Right ventricle myocardium superior (tissue), 1 donor: ENCODE data around the gene AOC1. TPM values are rescaled to one million over a fixed set of nuclear protein-coding genes. Genes with fewer than 3 reads are reported as not detected.

Experiments used
- ATAC-seq: fragments of 200-7000 bp; cut with Tn5 transposase; one replicate; pipeline ENCODE4 v1.9.1; 2020; ENCODE audit warnings: mild to moderate bottlenecking; ENCODE audit not compliant: poor library complexity
- DNase-seq: peaks from one replicate; pipeline ENCODE4 v3.0.0-alpha.2; 2020
- intact Hi-C: fragments of 100-400 bp; cut with DNase I; formaldehyde crosslinking; loops from one replicate; pipeline ENCODE4 v1.11.2; 2022
- total RNA-seq: library from RNA; stranded (reverse); fragmentation: NEBNext Ultra II Directional; extraction: Animal tissue kit (Norgen Biotek cat#: 25700); gene quantifications from one replicate; pipeline ENCODE4 v1.2.1, GENCODE V29; 2021
- donor health status: DM: no; HTN: yes; CAD: no; lungs with severe emphysema.

Gene AOC1
- total RNA-seq, 1 donor from 2014 or later: not detected

DNA sequence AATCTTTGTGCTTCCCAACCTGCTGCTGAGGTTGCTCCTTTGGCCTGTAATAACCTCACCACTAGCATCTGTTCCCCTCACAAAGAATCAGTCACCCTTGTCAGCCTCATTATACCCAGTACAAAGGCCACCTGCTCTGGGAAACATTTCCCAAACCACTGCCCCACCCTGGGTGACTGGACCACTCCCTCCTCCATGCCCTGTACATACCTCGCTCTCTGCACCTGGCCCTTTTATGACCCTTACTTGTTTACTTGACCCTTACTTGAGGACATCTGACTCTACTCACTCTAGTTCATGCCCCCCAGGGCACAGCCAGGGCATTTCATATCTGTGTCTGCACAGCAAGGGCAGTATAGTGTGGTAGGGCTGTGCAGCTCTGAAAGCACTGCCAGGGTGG lies 21.4 kb upstream of the AOC1 start:
- DNase-seq (no peak), ATAC-seq (peak; percentile 21)
- intact Hi-C loops: no loop called here

DNA sequence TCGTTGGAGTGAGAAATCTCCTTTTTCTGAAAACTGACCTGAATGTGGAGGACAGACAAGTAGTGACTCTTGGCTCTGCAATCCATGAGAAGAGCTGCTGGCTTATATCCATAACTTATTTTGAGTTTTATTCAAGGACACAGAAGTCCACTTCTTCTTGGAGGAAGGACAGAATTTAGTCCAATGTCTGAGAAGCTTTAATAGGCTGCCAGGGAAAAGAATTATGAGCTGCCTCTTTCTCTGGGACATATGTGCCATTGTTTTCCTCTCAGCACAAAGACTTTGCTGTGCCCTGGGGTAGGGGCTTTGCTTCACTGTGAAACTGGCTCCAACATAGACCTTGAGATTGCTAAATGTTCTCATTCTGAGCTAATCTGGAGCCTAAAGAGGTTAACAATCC lies 20.5 kb upstream of the AOC1 start:
- intact Hi-C loops: no loop called here
- ATAC-seq: no peak
- no peak for DNase-seq

DNA sequence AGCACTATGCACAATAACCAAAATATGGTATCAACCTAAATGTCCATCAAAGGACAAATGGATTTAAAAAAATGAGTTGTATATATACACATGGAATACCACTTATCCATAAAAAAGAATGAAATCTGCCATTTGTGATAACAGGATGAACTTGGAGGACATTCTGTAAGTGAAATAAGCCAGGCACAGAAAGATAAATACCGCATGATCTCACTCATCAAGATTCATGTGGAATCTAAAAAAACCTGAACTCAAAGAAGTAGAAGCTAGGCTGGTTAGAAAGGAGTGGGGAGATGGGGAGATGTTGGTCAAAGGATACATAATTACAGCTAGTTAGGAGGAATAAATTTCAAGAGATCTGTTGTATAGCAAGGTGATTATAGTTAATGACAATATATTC lies 17.3 kb upstream of the AOC1 start:
- no peak for ATAC-seq

DNA sequence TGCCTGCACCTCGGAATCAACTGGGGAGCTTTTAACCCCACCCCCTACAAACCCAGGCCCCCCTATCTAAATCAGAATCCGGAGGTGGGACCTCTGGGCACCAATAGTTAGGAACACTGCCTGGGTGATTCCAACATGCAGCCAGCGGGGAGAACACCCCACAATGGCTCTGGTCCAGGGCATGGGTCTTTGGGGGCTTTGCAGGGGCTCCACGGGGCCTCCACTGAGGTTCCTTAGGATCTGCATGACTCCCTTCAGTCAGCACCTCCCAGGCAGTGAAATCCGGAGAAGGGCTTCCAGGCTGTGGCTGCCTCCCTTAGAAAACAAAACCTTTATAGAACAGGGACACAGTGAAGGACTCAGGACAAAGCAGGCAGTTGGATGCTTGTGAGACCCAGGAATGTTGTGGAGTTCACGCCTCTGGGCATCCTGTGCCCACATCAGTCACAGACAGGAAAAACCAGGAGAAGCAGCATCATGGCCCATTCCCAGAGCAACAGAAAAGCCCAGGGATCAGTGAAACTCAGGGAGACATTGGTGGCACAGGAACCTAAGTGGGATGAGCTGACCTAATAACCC lies 16.5 kb upstream of the AOC1 start:
- DNase-seq (no peak), ATAC-seq (no peak)
- intact Hi-C loops: no loop called here

More for the DNA sequence above, 17.3 kb upstream of the AOC1 start:
- DNase-seq: no peak
- intact Hi-C loops: no loop called here

DNA sequence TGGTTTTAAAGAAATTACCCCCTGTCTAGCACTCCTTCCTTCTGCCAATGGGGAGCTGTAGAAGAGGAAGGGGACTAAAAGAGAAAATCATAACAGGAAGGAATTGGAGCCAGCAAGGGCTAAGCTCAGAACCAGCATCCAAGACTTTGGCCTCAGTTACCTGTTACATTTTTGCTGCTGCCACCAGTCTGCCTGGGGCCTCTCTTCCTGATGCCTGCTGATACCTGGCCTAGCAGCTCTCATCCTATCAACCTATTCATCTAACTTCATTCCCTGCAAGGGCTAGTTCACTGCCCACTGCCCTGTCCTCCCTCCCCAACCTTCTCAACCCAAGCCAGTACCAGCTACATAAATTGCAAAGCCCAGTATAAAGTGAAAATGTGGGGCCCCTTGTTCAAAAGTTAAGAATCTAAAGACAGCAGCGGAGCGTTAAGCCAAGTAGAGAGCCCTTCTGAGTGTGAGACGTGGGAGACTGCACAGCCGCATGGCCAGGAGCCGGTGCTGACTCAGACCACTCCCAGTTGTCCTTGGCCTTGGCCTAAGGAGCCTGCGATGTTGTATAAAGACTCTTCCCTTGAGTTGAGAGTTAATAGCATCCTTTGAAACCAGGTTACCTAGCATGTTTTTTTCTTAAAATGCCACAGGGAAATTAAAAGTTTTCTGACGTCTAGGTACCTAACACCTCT lies 13.2 kb upstream of the AOC1 start:
- no peak for ATAC-seq
- intact Hi-C loops: no loop called here
- no peak for DNase-seq

DNA sequence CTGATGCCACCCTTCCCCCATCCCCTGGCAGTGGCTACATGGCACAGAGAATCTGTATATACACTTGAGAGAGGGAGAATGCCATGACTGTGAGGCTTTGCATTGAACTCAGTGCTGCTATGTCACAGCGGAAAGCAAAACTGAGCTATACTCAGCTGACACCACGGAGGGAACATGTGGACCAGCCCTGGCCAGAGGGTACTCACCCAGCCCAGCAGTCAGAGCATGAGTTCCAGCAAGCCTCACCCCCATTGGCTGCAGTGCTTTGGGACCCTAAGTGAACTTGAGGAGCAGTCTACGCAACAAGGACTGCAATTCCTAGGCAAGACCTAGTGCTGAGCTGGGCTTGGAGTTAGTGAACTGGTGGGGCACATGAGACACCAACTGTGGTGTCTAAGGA lies 10.3 kb upstream of the AOC1 start:
- ATAC-seq: no peak
- intact Hi-C loops: no loop called here
- DNase-seq: no peak

DNA sequence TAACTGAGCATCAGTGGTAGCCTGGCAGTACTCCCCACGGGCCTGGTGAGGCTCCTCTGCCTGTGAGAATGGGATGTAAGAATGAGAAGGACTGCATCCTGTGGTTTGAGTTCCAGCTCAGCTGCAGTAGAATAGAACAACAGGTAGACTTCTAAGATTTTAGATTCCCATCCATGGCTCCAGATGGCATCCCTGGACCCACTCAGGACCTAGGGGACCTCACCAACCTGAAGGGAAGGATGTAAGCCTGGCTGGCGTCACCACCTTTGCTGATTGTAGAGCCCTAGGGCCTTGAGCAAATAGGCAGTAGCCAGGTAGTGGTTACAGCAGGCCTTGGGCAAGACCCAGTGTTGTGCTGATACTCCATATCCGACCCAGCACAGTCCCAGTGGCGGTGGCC lies 9.6 kb upstream of the AOC1 start:
- no peak for ATAC-seq
- intact Hi-C loops: no loop called here
- no peak for DNase-seq

DNA sequence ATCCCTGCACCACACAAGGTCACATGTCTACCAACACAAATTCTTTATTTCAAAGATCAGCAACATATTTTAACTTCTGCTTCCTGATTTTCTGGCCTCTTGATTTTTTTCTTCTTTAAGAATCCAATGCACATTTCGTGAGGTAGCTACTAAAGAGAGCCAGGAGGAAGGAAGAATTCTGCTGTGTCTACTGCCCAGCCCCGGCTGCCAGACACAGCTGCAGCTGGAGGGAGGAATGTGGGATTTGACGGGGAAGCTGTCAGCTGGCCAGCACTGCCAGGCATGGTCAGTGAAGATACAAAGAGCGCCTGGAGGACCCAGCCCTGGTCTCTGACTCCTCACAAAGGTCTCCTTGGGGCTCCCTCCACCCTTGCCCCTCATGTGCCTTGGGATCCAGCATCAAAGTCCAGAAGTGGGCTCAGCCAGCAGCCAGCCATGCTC lies 6.9 kb upstream of the AOC1 start:
- ATAC-seq: peak; percentile 95
- peak; percentile 77 for DNase-seq
- intact Hi-C loops: no loop called here

DNA sequence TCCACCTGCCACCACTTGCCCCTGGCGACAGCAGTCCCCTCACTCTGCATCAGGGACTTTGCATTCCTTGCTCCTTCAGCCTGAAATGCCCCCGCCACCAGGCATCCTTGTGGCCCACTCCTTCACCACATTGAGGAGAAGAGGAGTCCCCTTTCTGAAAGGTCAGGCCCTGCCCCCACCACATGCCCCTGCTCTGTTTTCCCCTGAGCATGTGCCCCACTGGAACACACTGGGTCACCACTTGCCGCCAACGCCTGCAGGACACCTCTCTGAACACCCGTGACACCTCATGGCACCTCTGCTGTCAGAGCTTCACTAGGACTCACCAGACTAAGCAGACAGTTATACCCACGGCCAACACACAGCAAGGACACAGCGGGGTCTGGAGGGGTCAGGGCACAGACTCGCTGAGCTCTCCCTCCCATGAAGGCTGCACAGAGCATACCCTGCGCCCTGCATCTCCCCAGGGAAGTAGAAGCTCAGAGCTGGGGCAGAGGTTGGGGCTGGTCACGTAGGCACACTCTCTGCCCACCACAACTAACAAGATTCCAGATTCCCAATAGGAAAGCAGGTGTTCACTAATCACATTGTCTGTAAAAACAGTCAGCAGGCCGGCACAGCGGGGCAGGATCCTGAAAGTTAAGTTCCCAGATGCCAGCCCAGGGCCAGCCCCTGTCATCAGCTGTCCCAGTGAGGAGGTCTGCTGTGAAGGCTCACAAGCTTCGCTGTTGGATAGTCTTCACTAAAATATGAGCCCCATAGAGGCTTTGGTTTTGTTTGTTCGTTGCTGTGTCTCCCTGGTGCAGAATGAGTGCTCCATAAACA lies 5.8 kb upstream of the AOC1 start:
- intact Hi-C loops: no loop called here
- ATAC-seq (peak; percentile 11), DNase-seq (no peak)

DNA sequence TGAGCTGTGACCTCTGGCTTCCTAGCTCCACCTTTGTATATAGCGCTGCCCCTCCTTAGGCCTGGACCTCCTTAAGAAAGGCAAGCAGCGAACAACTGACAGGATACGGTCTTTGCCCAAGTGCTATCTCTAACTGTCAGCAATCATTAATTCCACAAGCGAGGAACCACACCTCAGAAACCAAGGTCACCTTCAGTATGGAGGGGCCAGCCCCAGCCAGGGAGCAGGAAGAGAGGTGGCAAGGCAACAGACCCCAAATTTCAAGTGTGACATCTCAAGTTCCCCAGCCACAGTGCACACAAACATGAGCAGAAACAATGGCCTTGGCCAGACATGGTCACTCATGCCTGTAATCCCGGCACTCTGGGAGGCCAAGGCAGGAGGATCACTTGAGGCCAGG lies 4.8 kb upstream of the AOC1 start:
- intact Hi-C loops: no loop called here
- no peak for ATAC-seq
- DNase-seq: no peak

DNA sequence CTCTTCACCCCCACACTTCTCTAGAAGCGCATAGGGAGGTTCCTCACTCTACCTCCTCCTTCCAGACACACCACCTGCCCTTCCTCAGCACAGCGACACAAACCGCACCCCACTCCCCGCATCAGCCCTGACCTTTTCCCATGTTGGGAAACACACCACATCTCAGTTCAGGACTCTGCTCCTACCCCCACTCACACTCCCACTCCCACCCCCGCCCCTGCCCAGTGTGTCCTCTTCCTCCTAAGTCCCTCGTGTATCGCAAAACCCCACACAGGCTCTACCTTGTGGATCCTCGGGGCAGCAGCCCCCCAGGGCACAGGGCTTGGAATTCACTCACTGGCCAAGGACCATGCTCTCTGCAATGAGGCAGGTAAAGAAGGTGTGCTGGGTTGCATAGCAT lies 4.2 kb upstream of the AOC1 start:
- DNase-seq (no peak), ATAC-seq (no peak)
- intact Hi-C loops: no loop called here

DNA sequence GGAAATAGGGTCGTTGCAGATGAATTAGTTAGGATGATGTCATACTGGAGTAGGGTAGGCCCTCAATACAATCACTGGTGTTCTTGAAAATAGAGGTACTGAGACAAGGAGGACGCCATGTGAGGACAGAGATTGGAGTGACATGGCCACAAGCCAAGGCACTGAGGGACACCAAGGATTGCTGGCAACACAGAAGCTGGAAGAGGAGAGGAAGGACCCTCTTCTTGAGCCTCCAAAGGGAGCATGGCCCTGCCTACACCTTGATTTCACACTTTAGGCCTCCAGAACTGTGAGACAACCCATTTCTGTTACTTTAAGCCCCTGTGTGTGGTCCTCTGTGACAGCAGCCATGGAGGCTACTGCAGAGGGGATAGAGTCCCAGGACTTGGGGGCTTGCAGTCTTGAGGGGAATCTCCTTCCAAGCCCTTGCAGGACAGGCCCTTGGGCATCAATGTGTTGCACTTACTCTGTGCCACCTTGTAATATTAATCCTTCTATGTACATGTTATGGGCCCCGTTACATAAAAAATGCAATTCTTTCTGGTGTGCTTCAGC lies 3.7 kb upstream of the AOC1 start:
- DNase-seq: no peak
- no peak for ATAC-seq
- intact Hi-C loops: no loop called here

DNA sequence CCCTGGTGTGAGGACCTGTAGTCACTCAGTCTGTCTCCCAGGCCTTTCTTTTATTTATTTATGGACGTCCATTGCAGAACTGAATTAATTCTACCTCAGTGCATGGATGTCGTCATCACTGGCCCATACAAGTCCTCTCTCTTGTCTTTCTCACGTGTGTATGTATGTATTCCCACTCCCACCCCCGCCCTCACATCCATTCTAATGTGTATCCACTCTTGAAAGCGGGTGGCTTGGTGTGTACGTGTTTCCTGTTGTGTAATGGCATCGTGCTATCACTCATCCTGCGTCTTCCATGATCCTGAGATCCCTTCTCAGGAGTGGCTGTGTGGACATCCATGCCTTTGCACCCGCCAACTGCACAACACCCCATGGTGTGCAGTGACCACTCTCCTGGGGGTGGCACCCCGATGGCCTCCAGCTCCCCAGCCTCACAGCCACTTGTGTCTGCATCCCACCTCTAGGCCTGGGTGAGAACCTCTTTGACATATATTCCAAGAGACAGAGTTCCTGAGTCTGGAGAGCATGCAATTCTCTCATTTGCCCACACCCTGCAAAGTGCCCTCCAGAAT lies 3.0 kb upstream of the AOC1 start:
- DNase-seq: no peak
- ATAC-seq: no peak
- intact Hi-C loops: no loop called here

DNA sequence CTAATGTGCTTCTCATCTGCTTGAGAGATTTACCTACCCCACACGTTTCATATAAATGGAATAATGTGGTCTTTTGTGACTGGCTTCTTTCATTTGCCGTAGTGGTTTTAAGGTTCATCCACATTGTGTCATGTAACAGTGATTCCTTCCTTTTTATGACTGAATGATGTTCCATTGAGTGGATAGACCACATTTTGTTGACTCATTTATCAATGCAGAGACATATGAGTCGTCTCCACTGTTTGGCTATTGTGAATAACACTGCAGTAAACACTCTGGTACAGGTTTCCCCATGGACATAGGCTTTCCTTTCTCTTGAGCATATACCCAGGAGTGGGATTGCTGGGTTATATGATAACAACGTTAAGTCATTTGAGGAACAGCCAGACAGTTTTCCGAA lies 2.0 kb upstream of the AOC1 start:
- ATAC-seq (no peak), DNase-seq (no peak)
- intact Hi-C loops: no loop called here

DNA sequence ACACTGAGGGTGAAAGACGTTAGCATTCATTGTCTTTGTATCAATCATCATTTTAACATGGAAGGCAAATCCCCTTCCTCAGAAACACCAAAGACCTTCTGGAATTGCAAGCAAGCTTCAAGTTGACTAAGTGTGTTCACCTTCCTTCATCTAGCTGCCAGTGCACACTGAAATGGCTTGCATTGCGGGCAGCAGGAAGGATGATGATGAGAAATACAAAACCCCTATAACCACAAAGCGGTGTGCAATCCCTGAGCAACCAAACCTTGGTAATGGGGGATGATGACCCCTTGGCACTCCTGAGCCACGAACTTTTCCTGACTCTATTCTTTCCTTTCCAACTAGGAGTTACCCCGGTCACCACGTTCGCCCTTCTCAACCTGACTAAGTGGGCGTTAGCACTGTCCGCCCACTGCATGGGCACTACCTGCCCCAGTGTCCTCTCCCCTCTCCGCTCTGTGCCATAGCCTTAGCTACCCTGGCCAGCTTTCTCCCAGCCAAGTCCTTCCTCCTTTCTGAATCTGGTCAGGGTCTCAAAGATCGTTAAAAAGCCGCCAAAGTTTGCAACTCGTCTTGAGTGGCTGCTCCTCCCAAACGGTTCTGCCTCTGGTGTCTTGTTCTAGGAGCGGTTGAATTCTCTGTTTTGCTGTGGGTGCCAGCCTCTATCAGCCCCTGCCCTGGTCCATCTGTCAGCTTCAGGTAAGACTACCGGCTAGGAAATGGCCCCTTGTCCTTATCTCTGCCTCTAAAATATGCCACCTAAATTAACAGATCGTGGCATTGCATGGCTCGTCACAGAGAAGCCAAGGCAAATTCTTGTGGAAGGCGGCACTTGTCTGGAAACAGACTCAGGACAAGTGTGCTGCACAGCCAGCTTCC lies 586 bp upstream of the AOC1 start:
- no peak for ATAC-seq
- intact Hi-C loops: no loop called here
- no peak for DNase-seq

DNA sequence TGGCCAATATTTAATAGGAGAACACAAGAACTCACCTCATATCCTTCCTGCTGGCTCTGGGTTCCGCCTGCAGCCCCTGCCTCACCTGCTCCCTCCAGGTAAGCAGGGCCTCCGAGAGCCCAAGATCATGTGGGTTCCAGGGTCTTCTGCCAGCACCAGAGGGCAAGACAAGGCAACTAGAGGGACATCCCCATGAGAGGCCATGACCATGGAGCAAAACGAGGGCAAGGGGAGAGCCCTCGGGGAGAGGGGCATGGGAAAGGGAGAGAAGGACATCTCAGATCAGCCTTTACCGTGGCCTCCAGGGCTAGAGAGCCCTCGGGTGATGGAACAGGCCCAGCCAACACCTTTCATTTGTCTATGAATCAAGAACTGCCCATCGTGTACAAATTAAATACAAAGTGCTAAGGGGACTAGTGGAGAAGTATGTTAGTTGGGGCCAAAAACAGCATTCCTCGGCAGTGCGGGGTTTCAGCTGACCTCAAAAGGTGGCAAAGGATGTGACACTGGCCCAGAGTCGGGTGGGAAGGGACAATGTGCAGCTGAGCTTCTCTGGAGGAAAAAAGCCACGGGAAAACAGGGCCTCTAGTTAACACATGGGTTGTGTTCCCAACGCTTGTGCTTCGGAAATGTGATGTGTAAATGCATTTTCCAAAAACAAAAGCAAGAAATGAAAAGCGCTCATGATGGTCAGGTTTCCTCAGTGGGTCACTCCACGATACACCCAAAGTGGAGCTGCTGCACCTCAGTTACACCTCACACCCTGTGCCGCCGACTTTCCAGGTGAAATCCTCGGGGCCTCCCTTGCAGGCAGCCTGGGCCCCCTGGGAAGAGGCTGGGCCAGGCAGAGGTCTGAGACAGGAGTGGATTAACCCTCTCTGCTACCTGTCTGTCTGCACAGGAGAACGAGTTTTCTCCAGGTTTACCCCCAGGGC lies 2.0 kb downstream of the AOC1 start:
- intact Hi-C loops: no loop called here
- DNase-seq (no peak), ATAC-seq (no peak)

DNA sequence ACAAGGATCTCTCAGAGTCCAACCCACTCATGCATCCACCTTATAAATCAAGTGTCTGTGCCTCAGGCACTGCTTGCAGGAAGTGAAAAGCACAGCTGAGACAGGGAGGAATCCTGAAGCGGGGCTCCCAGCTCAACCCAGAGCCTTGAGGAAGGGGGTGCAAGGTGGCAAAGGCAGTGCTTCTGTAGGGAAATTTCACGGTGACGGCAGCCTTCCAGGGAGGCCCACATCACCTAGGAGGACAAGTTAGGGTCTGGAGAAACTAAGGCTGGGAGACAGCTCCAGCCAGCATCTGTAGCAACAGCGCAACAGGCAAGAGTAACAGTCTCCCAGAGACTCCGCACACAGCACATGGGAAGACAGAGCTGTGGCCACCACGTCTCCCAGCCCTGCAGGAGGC lies 2.7 kb downstream of the AOC1 start:
- intact Hi-C loops: no loop called here
- no peak for ATAC-seq
- DNase-seq: no peak
